Right kidney (tissue), 9 donors: ENCODE data around the gene MCF2.
A peak's percentile ranks its signal among the peaks of the same experiment; 100 is the strongest.
"Not testable (repeated sequence)": the region's sequence is repeated elsewhere in the genome, so short reads cannot be mapped to it uniquely, and the experiment has no call there.

ENCODE experiments used
- DNase-seq: peaks from one replicate; pipeline ENCODE4 v3.0.0-alpha.2; 2016
- long read RNA-seq, 8 donors: transcript quantifications; one replicate each; lab custom pipeline, GENCODE V29; 2026

Gene MCF2, protein sequence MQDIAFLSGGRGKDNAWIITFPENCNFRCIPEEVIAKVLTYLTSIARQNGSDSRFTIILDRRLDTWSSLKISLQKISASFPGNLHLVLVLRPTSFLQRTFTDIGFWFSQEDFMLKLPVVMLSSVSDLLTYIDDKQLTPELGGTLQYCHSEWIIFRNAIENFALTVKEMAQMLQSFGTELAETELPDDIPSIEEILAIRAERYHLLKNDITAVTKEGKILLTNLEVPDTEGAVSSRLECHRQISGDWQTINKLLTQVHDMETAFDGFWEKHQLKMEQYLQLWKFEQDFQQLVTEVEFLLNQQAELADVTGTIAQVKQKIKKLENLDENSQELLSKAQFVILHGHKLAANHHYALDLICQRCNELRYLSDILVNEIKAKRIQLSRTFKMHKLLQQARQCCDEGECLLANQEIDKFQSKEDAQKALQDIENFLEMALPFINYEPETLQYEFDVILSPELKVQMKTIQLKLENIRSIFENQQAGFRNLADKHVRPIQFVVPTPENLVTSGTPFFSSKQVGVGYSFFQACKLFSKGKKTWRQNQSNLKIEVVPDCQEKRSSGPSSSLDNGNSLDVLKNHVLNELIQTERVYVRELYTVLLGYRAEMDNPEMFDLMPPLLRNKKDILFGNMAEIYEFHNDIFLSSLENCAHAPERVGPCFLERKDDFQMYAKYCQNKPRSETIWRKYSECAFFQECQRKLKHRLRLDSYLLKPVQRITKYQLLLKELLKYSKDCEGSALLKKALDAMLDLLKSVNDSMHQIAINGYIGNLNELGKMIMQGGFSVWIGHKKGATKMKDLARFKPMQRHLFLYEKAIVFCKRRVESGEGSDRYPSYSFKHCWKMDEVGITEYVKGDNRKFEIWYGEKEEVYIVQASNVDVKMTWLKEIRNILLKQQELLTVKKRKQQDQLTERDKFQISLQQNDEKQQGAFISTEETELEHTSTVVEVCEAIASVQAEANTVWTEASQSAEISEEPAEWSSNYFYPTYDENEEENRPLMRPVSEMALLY
- long read RNA-seq, donor 1, result 0 reads
- long read RNA-seq, donor 2, result 0 reads
- long read RNA-seq, donor 3, result 0 reads
- long read RNA-seq, donor 4, result 0 reads
- long read RNA-seq, donor 5, result 0 reads
- long read RNA-seq, donor 6, result 0 reads
- long read RNA-seq, donor 7, result 0 reads
- long read RNA-seq, donor 8, result 0 reads

DNA sequence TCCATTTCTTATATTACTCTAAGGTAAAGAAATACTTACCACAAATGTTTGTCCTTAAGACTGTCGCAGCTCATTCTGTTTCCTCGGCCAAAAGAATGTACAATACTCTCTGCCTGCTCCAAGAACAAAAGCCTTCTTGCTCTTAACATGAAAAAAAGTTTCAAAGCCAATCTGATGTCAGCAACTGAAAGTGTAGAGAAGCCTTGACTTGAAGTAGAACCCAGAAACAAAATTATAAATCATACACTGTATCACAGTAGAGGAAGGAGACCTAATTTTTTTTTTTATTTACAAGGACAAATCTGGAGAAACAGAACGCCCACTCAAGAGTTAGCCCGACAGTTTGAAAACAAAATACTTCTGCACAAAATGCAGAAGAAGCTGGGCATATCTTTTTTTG is at the start of gene MCF2:
Gene MCF2 (minus strand): TSS at position 101 of the 400 bp plus-strand sequence. CDS start 56,423 bp downstream, outside the sequence.
- no peak for DNase-seq

GRCh38 chrX:139751053-139751452 is 43.1 kb upstream of the MCF2 start:
- DNase-seq, result no peak

- no peak for DNase-seq
Measured at GRCh38 chrX:139750390-139750789, 42.4 kb upstream of the MCF2 start.

- DNase-seq, result no peak
Measured at GRCh38 chrX:139739138-139739537, 31.2 kb upstream of the MCF2 start.

GRCh38 chrX:139738581-139738980 is 30.6 kb upstream of the MCF2 start:
- no peak for DNase-seq

GRCh38 chrX:139736151-139736550 is 28.2 kb upstream of the MCF2 start:
- DNase-seq, result no peak

DNA sequence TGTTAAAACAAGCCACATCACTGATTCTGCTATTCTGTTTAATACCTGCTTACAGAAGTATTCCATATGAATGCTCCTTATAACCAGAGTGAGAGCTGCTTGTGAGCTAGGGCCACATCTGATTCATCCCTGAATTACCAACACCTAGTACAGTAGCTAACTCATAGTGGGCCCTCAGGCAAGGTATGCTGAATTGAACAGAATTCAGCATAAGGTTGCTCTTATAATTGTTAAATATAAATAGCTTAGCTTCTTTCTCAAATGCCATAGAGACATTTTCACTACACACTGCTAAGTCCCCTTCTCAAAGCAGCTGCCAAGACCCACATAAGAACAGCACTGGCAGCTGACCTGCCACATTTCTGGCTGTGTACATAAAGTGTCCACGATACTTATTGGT is 27.0 kb upstream of the MCF2 start:
- DNase-seq, result no peak

DNA sequence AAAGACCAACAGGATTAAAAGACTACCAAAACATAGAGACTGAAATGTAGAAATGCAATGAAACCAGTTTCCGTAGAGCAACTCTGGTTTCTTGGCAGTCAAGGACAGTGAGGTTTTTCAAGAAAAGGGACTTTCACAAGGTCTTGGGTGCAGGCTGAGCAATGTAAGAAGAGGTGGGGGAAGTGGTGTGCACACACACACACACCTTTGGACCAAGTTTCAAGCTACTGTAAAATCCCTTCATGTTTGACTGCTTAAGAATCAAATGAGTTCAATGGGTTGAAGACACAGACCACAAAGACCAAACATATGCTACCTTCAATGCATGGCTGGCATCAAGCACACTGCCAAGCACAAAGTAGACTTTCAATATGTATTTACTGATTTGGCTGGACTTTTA is 17.8 kb upstream of the MCF2 start:
- DNase-seq, result no peak

DNA sequence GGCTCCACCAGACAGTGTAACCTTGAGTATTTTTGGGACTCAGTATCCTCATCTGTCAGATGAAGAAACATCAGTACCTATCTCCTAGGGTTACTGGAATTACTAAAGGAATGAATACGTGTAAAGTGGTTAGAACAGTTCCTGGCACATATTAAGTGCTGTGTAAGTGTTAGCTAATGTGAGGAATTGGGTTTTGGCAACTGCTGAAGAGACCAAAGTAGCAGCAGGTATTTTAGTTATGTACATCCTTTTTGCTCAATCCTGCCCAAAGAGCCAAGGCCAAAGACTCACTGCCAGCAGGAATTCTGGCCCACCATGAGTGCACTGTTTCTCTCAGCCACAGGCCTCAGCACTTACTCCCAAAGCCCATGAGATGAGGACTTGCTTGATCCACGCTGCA is 16.7 kb upstream of the MCF2 start:
- DNase-seq, result no peak

GRCh38 chrX:139720979-139721378 is 13.0 kb upstream of the MCF2 start:
- no peak for DNase-seq

DNA sequence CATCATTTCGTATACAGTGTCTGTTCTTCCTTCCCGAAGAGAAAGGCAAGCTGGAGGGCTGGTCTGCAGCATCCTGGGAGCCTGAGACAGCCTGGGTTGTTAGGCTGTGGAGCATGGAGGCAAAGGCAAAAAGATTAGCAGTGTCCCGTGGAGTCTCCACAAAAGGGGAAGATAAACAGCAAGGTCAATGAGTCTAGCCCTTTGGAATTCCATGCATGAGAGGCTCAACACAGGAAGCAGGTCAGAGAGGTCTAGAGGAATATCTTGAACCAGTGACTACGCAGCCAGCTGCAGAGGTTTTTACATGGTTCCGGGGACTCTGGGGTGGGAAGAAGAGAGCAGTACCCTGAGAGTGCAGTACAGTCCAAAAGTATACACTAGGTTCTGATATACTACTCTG is 12.2 kb upstream of the MCF2 start:
- peak; percentile 1 for DNase-seq

DNA sequence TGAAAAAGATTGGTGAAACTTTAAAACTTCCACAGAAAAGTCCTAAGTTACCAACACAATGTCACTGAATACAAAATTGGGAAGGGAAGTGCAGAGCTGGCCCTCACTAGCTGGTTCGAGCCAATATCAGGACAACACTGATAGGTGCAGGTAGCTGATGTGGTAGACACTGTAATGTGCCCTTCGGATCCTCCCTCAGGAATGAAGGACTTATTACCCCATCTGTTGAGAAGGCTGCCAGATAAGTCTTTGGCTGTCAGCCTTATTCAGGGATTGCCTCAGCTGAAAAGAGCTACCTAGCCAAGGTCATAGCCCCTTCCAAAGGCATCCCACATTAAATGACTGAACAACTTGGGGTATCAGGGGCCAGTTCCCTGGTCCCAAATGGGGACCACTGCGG is 5.3 kb downstream of the MCF2 start:
- no peak for DNase-seq

GRCh38 chrX:139692908-139693307 is 15.1 kb downstream of the MCF2 start:
- peak; percentile 1 for DNase-seq

- no peak for DNase-seq
Measured at GRCh38 chrX:139692506-139692849, 15.5 kb downstream of the MCF2 start.

- peak; percentile 52 for DNase-seq
Measured at GRCh38 chrX:139691843-139692505, 16.0 kb downstream of the MCF2 start.

DNA sequence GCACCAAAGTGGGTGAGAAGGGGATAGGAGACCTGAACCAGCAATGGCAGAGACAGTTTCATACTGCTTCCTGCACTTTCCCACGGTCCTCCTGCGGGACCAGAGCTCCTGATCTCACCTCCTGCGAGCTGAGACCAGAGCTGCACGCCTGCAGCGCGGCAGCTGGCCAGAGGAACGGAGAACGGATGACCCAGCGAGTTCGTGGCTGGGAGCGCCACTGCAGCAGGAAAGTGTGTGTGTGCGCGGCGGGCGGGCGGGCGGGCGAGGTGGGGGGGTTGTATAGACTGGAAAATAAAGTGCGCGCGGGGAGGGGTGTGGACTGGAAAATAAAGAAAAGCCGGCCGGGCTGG is 16.5 kb downstream of the MCF2 start:
- DNase-seq, result peak; percentile 3

GRCh38 chrX:139685175-139685574 is 22.8 kb downstream of the MCF2 start:
- DNase-seq, result not testable (repeated sequence)

- DNase-seq, result no peak
Measured at GRCh38 chrX:139680356-139680755, 27.6 kb downstream of the MCF2 start.

GRCh38 chrX:139647597-139647996 is 60.4 kb downstream of the MCF2 start:
- no peak for DNase-seq

DNA sequence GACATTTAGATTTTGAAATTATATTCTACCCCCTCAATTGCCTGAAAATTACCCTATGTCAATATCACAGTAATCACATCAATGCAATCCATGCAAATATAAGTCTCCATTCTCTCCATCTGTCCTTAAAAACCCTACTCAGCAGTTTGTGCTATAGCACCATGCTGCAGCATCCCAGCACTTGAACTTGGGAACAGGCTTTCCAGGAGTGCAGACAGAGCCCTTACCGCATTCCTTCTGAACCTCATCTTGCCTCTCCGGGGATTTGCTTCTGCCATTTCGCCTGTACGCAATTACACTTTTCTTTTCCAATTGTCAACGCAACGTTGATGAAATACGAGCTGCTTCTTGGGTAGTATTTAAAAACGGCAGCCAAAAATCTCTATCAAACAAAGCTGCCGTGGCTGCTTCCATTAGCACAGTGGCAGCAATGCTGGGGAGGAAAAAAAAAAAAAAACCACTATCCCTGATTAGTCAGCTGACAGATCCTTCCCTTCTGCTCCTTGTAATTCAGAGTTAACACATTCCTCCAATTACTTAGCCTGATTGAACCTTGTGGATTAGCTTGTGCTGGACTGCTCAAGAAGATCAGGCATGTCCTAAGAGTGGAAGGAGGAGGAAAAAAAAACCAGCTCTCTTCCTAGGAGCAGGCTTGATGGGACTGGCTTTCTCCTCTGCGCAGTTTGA is 65.6 kb downstream of the MCF2 start:
- peak; percentile 4 for DNase-seq

DNA sequence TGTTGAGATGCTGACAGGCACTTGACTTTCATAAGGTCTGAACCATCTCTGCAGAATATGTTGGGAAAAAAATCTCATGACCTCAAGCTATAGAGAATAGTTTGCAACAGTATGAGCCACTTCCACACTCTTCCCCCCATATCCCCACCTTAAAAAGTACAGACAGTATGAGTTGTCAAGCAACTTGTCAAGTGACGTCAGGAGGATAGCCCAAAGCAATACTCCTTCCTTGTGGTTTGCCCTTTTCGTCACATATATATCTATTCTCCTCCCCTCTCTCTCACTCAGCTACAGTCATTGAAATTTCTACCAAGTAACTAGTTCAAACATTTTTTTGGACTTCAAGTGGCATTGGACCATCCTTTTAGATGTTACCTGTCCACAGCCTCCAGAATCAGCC is 67.7 kb downstream of the MCF2 start:
- no peak for DNase-seq

DNA sequence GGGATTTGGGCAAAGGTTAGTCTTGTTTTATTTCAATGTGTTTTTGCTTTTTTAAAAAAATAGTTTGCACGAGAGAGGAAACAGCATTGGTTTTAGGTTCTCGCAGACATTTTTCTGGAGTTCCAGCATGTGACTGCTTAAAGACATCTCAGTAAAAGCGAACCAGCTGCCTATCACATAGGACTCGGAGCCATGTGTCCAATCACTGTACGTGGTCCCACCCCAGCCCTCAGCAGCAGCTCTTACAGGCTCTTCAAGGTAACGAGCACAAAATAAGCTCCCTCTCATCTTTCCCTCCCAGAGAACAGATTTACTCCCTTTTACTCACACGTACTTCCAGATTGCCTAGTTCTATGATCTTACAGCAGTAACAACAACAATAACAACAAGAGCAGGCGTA is 68.7 kb downstream of the MCF2 start:
- no peak for DNase-seq
